ENCODE data around the gene NEDD4L.

NEDD4L gene

DNA sequence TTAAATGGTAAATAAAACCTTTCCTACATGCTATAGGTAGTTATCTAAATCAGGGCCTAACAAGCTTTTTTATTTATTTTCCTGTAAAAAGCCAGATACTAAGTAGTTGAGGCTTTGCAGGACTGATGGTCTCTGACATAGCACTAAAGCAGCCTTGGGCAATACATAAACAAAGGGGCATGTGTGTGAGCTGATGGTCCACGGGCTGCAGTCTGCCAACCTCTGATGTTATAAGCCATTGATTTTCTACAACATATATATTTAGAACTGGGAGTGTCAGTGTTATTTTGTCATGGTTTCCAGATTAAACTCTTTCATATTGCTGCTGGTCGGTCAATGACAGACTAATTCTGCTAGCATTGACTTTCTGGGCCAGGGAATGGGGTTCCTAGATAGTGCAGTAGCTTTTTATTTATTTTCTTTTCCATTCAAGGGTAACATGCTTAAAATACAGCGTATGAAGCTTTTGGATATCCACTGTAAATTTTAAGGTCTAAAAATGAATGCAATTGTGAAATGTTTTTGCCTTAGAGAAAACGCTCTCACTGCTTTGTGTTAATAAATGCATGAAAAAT, 134.0 kb downstream of the NEDD4L start:
- DNase-seq (ENCODE audit: low read depth) = no peak
- TF ChIP-seq, protein P1, sequence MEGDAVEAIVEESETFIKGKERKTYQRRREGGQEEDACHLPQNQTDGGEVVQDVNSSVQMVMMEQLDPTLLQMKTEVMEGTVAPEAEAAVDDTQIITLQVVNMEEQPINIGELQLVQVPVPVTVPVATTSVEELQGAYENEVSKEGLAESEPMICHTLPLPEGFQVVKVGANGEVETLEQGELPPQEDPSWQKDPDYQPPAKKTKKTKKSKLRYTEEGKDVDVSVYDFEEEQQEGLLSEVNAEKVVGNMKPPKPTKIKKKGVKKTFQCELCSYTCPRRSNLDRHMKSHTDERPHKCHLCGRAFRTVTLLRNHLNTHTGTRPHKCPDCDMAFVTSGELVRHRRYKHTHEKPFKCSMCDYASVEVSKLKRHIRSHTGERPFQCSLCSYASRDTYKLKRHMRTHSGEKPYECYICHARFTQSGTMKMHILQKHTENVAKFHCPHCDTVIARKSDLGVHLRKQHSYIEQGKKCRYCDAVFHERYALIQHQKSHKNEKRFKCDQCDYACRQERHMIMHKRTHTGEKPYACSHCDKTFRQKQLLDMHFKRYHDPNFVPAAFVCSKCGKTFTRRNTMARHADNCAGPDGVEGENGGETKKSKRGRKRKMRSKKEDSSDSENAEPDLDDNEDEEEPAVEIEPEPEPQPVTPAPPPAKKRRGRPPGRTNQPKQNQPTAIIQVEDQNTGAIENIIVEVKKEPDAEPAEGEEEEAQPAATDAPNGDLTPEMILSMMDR (IDR thresholded peaks at IDR 0.05; ENCODE audit: low read depth, low read length) = no peak
- TF ChIP-seq, protein P2, sequence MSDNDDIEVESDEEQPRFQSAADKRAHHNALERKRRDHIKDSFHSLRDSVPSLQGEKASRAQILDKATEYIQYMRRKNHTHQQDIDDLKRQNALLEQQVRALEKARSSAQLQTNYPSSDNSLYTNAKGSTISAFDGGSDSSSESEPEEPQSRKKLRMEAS (IDR thresholded peaks at IDR 0.05; ENCODE audit: low read depth, low read length) = no peak
- no peak for TF ChIP-seq POLR2A (IDR thresholded peaks at IDR 0.05; ENCODE audit: extremely low read depth, insufficient read length)
- TF ChIP-seq MYC (IDR thresholded peaks at IDR 0.05; ENCODE audit: low read depth, low read length) = no peak
- no peak overlapping the region for H3K4me3 ChIP-seq (ENCODE audit: low read depth, low read length)

DNA sequence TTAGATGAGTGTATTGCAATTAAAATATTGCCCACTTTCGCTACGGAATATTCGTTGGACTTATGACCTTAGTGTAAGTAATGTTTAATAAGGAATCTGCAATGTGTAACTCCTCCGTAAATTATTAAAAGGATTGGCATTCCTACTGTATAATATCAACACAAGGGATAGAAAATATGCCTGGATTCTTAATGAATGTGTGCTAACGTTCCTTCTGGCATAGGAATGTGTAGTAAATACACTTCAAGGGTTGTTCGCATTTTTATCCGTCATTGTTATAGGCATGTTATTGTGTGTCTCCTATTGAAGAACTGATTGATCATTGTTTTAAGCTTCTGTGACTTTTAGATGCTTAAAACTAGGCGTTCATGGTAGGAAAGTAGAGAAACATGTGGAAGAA, 134.5 kb downstream of the NEDD4L start:
- no peak overlapping the region for H3K4me3 ChIP-seq (ENCODE audit: low read depth, low read length)
- TF ChIP-seq POLR2A (IDR thresholded peaks at IDR 0.05; ENCODE audit: extremely low read depth, insufficient read length) = no peak
- TF ChIP-seq, protein P1 (IDR thresholded peaks at IDR 0.05; ENCODE audit: low read depth, low read length) = no peak
- TF ChIP-seq, protein P2 (IDR thresholded peaks at IDR 0.05; ENCODE audit: low read depth, low read length) = no peak
- TF ChIP-seq MYC (IDR thresholded peaks at IDR 0.05; ENCODE audit: low read depth, low read length) = no peak
- DNase-seq (ENCODE audit: low read depth) = no peak

DNA sequence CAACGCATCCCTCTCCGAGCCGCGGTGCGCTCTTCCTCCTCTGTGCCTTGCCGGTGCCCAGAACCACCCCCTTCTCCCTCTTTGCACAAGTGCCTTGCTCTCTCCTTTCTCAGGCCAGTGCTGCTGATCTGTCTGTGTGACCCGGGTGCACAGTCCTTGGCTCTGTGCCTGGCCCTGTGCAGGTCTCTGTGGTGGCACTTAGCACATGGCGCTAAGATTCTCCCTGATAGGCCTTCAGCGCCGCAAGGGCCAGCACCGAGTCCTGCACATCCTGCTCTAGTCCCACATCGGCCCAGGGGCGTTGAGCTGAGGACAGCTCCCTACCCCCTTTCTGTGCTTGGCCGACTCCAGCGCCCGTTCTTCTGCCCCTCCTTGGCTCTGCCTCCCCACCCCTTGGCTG, 136.1 kb downstream of the NEDD4L start:
- TF ChIP-seq, protein P2 (IDR thresholded peaks at IDR 0.05; ENCODE audit: low read depth, low read length) = no peak
- TF ChIP-seq, protein P1 (IDR thresholded peaks at IDR 0.05; ENCODE audit: low read depth, low read length) = no peak
- no peak for TF ChIP-seq POLR2A (IDR thresholded peaks at IDR 0.05; ENCODE audit: extremely low read depth, insufficient read length)
- no peak for TF ChIP-seq MYC (IDR thresholded peaks at IDR 0.05; ENCODE audit: low read depth, low read length)
- no peak for DNase-seq (ENCODE audit: low read depth)
- no peak overlapping the region for H3K4me3 ChIP-seq (ENCODE audit: low read depth, low read length)

DNA sequence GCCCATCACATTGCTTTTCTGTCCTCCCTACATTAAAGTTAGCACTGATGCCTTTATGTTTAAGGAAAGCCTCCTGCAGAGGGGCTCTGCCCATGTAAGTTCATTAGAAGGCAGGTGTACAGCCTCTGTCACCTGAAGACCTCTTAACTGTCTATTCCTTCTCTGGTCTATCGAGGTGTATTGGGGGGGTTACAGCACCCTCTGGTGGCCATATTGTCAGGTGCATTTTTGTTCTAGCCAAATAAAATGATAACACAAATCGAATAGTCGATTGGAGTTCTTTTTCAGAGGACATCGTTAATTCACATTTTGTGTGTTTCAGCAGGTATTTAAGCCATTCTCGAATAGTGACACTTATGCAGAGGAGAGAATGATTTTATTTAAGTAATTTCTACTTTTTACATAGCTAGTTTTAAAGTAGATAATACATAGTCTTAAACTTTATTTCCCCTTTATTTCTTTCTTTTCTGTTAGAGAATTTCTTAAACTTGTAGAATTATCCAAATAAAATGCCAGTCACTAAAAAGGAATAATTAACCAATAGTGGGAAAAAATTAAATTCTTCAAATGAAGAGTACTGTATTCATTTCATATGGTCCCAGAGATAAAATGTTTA, 136.8 kb downstream of the NEDD4L start:
- TF ChIP-seq POLR2A (IDR thresholded peaks at IDR 0.05; ENCODE audit: extremely low read depth, insufficient read length) (no peak), MYC (IDR thresholded peaks at IDR 0.05; ENCODE audit: low read depth, low read length) (no peak)
- TF ChIP-seq, protein P2 (IDR thresholded peaks at IDR 0.05; ENCODE audit: low read depth, low read length) = no peak
- TF ChIP-seq, protein P1 (IDR thresholded peaks at IDR 0.05; ENCODE audit: low read depth, low read length) = peak; percentile 72
- no peak overlapping the region for H3K4me3 ChIP-seq (ENCODE audit: low read depth, low read length)
- peak; percentile 38 for DNase-seq (ENCODE audit: low read depth)

DNA sequence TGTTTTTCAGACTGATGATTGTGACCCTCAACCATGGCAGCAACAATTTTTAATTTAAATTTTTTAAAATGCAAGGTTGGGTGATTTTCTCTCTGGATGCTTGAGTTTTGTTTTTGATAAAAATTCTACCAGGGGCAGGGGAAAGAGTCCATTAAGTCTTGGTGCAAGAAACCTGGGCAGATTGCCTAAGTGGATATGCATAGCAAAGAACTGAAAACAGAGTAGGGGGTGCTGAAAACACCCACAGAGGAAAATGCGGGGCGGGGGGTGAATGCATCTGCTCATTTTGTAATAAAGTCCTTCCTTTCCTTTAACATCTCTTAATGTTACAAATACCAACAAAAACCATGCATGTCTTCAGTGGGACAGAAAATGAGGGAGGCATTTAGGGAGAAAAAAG, 138.0 kb downstream of the NEDD4L start:
- no peak overlapping the region for H3K4me3 ChIP-seq (ENCODE audit: low read depth, low read length)
- no peak for DNase-seq (ENCODE audit: low read depth)

More for the DNA sequence above, 138.0 kb downstream of the NEDD4L start:
- TF ChIP-seq POLR2A (IDR thresholded peaks at IDR 0.05; ENCODE audit: extremely low read depth, insufficient read length) (no peak), MYC (IDR thresholded peaks at IDR 0.05; ENCODE audit: low read depth, low read length) (no peak)
- TF ChIP-seq, protein P2 (IDR thresholded peaks at IDR 0.05; ENCODE audit: low read depth, low read length) = no peak
- TF ChIP-seq, protein P1 (IDR thresholded peaks at IDR 0.05; ENCODE audit: low read depth, low read length) = no peak
